HUES64 (cell line): ENCODE results near the gene CRTAC1. TPM values are rescaled to one million over a fixed set of nuclear protein-coding genes. Genes with fewer than 3 reads are reported as not detected.

Experiments used
- H3K27ac ChIP-seq: 2 replicates; pipeline ENCODE4 v1.7.0; 2013; ENCODE audit warnings: low read depth, low read length, inconsistent platforms
- H3K27me3 ChIP-seq: 2 replicates; pipeline ENCODE4 v1.6.1; 2013; ENCODE audit warnings: mild to moderate bottlenecking, low read length; ENCODE audit not compliant: insufficient read depth
- H3K36me3 ChIP-seq: 2 replicates; pipeline ENCODE4 v1.6.1; 2013; ENCODE audit warnings: mild to moderate bottlenecking, low read length; ENCODE audit not compliant: insufficient read depth
- H3K4me1 ChIP-seq: 2 replicates; pipeline ENCODE4 v1.6.1; 2013; ENCODE audit warnings: mild to moderate bottlenecking, low read length, moderate library complexity; ENCODE audit not compliant: insufficient read depth
- H3K4me3 ChIP-seq: 2 replicates; pipeline ENCODE4 v1.5.1; 2013; ENCODE audit warnings: mild to moderate bottlenecking, low read length, moderate library complexity
- H3K9ac ChIP-seq: 2 replicates; pipeline ENCODE4 v1.6.1; 2013; ENCODE audit warnings: mild to moderate bottlenecking, low read depth, low read length
- H3K9me3 ChIP-seq: 2 replicates; pipeline ENCODE4 v1.6.1; 2013; ENCODE audit warnings: low read depth, low read length; ENCODE audit not compliant: insufficient read depth
- WGBS: fragments of 150-250, 120-280 bp; methylation state at CpG from one replicate; pipeline ENCODE4 v1.1.7; 2013; ENCODE audit warnings: missing lambda C conversion rate; 5-methylcytosine and 5-hydroxymethylcytosine counted together
- polyA plus RNA-seq, 2 experiments: library from polyadenylated mRNA; stranded (reverse); fragments of 50-300 nt; gene quantifications; one replicate each; pipeline ENCODE4 v1.2.3, GENCODE V29; 2013

Gene CRTAC1, protein sequence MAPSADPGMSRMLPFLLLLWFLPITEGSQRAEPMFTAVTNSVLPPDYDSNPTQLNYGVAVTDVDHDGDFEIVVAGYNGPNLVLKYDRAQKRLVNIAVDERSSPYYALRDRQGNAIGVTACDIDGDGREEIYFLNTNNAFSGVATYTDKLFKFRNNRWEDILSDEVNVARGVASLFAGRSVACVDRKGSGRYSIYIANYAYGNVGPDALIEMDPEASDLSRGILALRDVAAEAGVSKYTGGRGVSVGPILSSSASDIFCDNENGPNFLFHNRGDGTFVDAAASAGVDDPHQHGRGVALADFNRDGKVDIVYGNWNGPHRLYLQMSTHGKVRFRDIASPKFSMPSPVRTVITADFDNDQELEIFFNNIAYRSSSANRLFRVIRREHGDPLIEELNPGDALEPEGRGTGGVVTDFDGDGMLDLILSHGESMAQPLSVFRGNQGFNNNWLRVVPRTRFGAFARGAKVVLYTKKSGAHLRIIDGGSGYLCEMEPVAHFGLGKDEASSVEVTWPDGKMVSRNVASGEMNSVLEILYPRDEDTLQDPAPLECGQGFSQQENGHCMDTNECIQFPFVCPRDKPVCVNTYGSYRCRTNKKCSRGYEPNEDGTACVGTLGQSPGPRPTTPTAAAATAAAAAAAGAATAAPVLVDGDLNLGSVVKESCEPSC
- 0.45 TPM for polyA plus RNA-seq (2013, experiment 1 of 2)
- polyA plus RNA-seq (2013, experiment 2 of 2), result 0.70 TPM

DNA sequence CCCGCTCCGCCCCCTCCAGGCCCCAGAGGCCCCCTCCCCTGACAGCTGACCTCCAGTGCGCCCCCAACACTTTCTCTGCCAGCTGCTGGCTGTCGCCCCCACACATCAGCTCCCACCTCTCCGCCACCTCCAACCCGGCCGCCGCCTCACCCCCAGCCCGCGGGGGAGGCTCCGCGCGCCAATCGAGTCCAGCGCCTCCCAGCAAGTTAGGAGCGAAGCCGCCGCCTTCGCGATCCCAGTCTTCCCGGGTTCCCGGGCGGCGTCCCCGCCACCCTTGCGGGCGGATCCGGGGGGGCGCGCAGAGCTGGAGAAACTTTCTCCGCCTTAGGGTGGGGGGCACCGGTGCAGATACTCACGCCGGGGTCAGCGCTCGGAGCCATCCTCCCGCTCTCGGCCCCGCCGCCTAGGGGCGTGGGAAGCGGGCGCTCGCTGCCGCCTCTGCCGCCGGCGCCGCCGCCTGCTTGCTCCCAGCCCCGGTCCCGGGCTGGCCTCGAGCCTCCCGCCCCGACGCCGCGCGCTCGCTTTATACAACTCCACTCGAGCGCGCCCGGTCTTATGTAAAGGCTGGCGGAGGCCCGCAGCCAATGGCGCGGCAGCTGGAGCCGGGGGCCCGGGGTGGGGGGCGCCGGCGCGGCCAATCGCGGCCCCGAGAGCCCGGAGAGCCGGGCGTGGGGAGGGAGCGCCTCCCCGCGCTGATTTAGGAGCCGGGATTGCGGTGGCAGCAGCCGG lies at the start of gene CRTAC1:
TSS of gene CRTAC1 (minus strand) at position 529 of the 729 bp plus-strand sequence. CDS start at position 380, 149 bp downstream.
- peak within 1 kb of the TSS; percentile 69 for H3K4me3 ChIP-seq
- under 1% methylated on average over 86 of the region's 86 CpGs for WGBS

DNA sequence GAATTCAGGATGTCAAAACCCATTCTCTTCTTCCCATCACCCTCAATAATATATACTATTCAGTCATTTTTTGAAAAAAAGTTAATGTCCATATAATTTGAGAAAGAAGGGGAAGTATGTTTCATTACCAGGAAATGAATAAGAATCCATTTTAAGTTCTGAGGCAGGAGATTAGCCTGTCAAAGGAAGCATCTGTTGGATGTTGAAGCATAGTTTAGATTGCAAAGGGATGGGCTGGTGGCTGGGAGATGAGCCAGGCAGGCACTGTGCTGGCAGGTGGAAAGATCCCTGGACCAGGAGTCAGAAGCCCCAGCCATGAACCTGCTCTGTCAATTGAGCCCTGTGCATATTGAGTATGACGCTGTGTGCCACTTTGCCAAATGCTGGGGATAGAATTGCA lies 48.4 kb upstream of the CRTAC1 start:
- H3K27ac ChIP-seq, result no peak overlapping the region
- no peaks in the 10 kb centered on the region for H3K4me1 ChIP-seq
- no peaks in the 10 kb centered on the region for H3K9me3 ChIP-seq
- H3K36me3 ChIP-seq, result no peaks in the 10 kb centered on the region
- no peaks in the 10 kb centered on the region for H3K27me3 ChIP-seq
- whole genome bisulfite sequencing, result 97% methylated on average over 1 of the region's 1 CpG
- no peak overlapping the region for H3K4me3 ChIP-seq
- no peak overlapping the region for H3K9ac ChIP-seq

More for the DNA sequence above, at the start of gene CRTAC1:
- no peak within 1 kb of the TSS for H3K27ac ChIP-seq
- no peaks in the 10 kb centered on the region for H3K9me3 ChIP-seq
- H3K4me1 ChIP-seq, result no peaks in the 10 kb centered on the region
- H3K36me3 ChIP-seq, result no peaks in the 10 kb centered on the region
- H3K27me3 ChIP-seq, result peaks cover 86% of the 10 kb centered on the region
- H3K9ac ChIP-seq, result peak within 1 kb of the TSS; percentile 48

DNA sequence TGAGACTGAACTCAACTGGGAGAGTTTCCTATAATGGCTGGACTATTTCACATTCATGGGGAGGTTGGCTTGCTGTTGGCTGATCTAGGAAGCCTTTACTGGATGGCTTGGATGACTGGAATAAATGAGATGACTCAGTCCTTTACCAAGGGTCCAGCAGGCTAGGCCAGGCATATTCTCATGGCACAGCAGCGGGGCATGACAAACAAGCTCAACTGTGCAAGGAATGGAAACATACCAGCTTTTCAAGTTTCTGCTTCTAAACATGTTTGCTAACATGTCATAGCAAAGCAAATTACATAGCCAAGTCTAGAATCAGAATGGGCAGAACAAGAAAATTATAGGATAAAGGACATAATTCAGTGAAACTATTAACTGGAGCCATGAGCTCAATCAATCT lies 46.8 kb upstream of the CRTAC1 start:
- H3K9me3 ChIP-seq, result no peaks in the 10 kb centered on the region
- 86% methylated on average over 1 of the region's 1 CpG for WGBS
- H3K27me3 ChIP-seq, result no peaks in the 10 kb centered on the region
- H3K36me3 ChIP-seq, result no peaks in the 10 kb centered on the region
- H3K4me1 ChIP-seq, result no peaks in the 10 kb centered on the region
- no peak overlapping the region for H3K27ac ChIP-seq
- H3K9ac ChIP-seq, result no peak overlapping the region
- H3K4me3 ChIP-seq, result no peak overlapping the region

DNA sequence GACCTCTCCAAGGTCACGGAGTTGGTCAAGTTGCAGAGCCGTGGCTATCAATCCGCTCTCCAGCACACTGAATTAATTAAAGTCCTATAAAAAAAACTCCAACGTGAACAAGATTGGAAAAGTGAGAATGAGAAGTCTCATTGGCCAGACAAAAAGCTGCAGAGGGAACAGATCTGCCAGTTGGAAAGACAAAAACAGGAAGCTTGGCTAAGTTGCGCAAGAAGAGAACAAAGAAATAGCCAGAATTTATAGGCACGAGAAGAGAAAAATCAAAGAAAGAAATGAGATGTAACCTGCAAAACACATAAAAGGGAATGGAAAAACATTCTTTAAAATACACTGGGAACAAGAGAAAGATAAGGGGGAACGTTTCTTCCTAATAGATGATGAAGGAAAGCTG lies 45.7 kb upstream of the CRTAC1 start:
- Histone ChIP-seq H3K27ac (no peak overlapping the region), H3K9ac (no peak overlapping the region), H3K9me3 (no peaks in the 10 kb centered on the region), H3K36me3 (no peaks in the 10 kb centered on the region), H3K27me3 (peaks cover 4% of the 10 kb centered on the region; the same call in 1 of the 2 replicates), H3K4me3 (no peak overlapping the region), H3K4me1 (no peaks in the 10 kb centered on the region)
- whole genome bisulfite sequencing, result 75% methylated on average over 7 of the region's 7 CpGs

DNA sequence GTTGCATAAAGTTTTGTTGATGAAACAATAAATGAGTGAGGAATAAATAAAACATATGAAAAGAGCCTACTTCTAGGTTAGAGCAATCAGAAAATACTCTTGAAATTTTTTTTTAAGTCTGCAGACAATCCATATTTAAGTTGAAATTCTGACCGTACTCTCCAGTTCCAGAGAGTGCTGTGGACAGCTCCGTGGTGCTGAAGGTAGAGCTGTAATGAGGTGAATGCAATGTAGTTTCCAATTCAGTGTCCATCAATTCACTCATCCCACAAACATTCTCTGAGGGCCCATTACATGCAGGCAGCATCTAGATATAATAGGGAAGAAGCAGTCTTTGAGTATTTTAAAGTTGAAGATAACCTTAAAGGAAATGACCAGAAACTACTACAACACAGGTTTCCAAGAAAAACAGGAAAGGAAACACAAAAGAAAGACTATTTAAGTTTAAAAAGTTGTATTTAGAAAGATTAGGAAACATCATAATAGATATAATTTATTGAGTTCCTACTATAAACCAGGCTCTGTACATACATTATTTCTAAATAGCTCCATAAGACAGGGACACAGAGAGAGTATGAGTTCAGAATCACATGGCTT lies 44.0 kb upstream of the CRTAC1 start:
- Histone ChIP-seq H3K27me3 (peaks cover 7% of the 10 kb centered on the region; the same call in 1 of the 2 replicates), H3K4me1 (no peaks in the 10 kb centered on the region), H3K36me3 (no peaks in the 10 kb centered on the region), H3K4me3 (no peak overlapping the region), H3K9me3 (no peaks in the 10 kb centered on the region), H3K9ac (no peak overlapping the region), H3K27ac (no peak overlapping the region)
- WGBS, result 52% methylated on average over 2 of the region's 2 CpGs

DNA sequence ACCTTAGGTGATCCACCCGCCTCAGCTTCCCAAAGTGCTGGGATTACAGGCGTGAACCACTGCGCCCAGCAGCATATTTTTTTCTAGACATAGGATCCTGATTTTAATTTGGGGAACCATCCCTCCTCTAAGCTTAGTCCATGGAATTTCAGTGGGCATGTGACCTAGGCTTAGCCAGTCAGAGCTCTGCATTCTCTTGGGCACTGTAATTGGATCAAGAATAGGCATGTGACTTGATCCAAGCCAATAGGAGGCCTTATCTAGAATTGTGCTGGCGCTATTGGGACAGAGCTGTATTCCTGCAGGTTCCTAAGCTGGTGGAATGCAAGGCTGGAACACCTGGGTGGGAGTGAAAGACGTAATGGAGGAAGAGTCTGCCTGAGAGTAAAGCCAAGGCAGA lies 36.7 kb upstream of the CRTAC1 start:
- peaks cover 11% of the 10 kb centered on the region for H3K27me3 ChIP-seq

DNA sequence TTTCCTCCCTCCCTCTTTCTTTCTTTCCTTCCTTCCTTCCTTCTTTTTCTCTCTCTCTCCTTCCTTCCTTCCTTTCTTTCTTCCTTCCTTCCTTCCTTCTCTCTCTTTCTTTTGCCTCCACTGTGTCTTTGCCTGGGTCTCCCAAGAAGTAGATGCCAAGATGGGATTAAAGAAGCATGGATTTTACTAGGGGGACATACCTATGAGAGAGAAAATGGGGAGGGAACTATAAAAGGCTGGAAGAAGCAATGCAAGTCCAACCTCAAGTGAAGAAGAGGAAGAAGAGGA lies 33.3 kb upstream of the CRTAC1 start:
- Histone ChIP-seq H3K4me1 (0 out of 2 replicates have a peak, but pooled peaks cover 8% of the 10 kb centered on the region), H3K27me3 (peaks cover 4% of the 10 kb centered on the region; the same call in 1 of the 2 replicates), H3K36me3 (no peaks in the 10 kb centered on the region), H3K4me3 (no peak overlapping the region), H3K9ac (no peak overlapping the region), H3K27ac (no peak overlapping the region), H3K9me3 (no peaks in the 10 kb centered on the region)

More for the DNA sequence above, 36.7 kb upstream of the CRTAC1 start:
- Histone ChIP-seq H3K27ac (no peak overlapping the region), H3K36me3 (no peaks in the 10 kb centered on the region), H3K9ac (no peak overlapping the region), H3K4me3 (no peak overlapping the region), H3K9me3 (no peaks in the 10 kb centered on the region), H3K4me1 (0 out of 2 replicates have a peak, but pooled peaks cover 8% of the 10 kb centered on the region)
- 91% methylated on average over 5 of the region's 5 CpGs for WGBS

DNA sequence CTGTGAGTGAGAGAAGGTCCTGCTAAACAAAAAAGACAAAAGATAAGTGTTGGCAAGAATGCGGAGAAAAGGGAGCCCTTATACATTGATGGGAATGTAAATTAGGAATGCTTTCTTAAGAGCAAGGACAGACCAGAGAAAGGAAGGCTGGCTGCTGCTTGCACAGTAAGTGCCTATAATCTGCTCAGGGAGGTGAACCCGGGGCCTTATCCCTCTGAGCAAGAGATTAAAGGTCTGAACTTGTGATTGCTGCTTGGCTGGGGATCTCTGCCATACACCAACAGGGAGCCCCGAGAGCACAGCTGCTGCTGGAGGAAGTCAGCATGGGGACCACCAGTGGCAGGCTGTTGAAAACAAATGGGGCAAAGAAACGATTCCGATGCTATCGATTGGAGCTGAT lies 32.0 kb upstream of the CRTAC1 start:
- no peak overlapping the region for H3K27ac ChIP-seq
- H3K4me1 ChIP-seq, result 0 out of 2 replicates have a peak, but pooled peaks cover 8% of the 10 kb centered on the region
- no peaks in the 10 kb centered on the region for H3K9me3 ChIP-seq
- no peak overlapping the region for H3K4me3 ChIP-seq
- WGBS, result 70% methylated on average over 6 of the region's 6 CpGs
- peaks cover 2% of the 10 kb centered on the region; the same call in 1 of the 2 replicates for H3K27me3 ChIP-seq
- H3K36me3 ChIP-seq, result no peaks in the 10 kb centered on the region
- H3K9ac ChIP-seq, result no peak overlapping the region

DNA sequence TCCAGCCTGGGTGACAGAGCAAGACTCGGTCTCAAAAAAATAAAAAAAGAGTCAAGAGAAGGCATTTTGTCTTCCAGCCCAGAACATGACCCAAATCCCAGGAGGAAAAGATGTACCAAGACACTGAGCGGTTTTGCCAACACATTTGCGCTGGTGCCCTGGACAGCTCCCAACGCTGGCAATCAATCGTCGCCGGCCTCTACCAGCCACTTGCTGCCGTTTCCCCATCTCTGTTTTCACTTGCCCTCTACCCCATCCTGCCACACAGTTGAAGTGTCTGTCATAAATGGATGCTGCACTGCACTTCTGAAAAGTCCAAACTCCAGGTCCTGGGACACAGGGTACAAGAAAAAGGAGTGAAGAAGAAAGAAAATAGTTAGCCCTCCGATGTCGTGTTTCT lies 29.7 kb upstream of the CRTAC1 start:
- 0 out of 2 replicates have a peak, but pooled peaks cover 8% of the 10 kb centered on the region for H3K4me1 ChIP-seq
- WGBS, result 86% methylated on average over 10 of the region's 10 CpGs

DNA sequence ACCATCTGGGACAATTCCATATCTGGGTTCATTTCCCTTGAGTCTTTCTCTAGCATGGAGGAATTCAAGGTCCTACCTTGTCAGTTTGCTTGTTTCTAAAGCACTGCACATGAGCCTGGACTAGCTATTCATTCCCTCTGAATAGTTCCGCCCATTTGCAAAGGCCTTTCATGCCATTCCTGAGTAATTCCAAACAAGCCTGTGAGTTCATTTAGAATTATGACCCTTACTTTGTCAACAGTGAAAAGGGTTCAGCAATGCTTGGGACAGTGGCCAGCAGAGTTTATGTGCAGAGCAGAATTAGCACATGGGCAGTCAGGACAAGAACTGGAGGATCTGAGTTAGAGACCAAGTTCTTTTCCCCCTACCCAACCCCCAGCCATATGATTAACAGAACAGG lies 27.9 kb upstream of the CRTAC1 start:
- Histone ChIP-seq H3K4me3 (no peak overlapping the region), H3K27ac (no peak overlapping the region), H3K4me1 (0 out of 2 replicates have a peak, but pooled peaks cover 8% of the 10 kb centered on the region), H3K9me3 (no peaks in the 10 kb centered on the region), H3K27me3 (0 out of 2 replicates have a peak, but pooled peaks cover 2% of the 10 kb centered on the region), H3K36me3 (no peaks in the 10 kb centered on the region), H3K9ac (no peak overlapping the region)
- 76% methylated on average over 1 of the region's 1 CpG for WGBS

More for the DNA sequence above, 29.7 kb upstream of the CRTAC1 start:
- Histone ChIP-seq H3K9ac (no peak overlapping the region), H3K36me3 (no peaks in the 10 kb centered on the region), H3K9me3 (no peaks in the 10 kb centered on the region), H3K4me3 (no peak overlapping the region), H3K27me3 (no peaks in the 10 kb centered on the region), H3K27ac (no peak overlapping the region)
